ENCODE measurements around the gene SORCS1.

SORCS1 gene

GRCh38 chr10:106577756-106578155 lies 586.8 kb downstream of the SORCS1 start:
- DNase-seq (ENCODE audit: low read depth), result no peak

DNA sequence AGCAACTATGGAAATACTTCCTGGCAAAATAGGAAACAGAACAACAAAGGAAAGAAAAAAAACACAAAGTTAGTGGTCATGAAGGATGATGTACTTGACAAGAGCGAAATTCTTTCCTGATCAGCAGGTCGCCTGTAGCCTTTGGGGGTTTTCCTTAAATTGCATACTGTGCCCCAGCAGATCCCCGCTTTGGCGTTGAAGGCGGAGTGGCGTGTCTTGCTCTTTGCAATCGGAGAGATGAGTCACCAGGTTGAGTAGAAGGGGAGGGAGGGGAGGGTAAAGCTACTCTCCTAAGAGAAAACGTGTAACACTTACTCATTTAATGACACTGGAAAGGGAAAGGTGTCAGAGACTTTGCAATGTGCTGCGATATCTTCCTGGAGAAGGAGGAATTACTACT lies 587.2 kb downstream of the SORCS1 start:
- no peak for DNase-seq (ENCODE audit: low read depth)

DNA sequence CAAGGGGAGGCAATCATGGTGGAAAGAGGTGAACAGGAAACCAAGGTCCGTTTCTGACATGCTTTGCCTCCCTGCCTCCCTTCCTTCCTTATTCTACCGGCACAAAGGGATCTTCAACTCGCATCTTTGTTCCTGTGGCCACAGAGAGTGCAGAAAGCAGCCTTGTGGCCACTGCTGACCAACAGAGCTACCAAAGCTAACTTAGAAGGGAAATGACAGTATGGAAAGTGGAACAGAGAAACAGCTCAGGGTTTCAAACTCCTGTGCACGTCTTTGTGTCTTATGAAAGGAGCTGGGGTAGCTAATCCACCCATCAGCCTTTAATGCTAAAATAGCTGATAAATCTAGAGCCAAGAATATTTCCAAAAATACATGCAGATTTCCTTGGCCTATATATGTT lies 588.0 kb downstream of the SORCS1 start:
- DNase-seq (ENCODE audit: low read depth), result no peak

GRCh38 chr10:106573106-106573505 lies 591.4 kb downstream of the SORCS1 start:
- DNase-seq (ENCODE audit: low read depth), result no peak

GRCh38 chr10:106571192-106571946 lies 593.1 kb downstream of the SORCS1 start:
- DNase-seq (ENCODE audit: low read depth), result no peak

DNA sequence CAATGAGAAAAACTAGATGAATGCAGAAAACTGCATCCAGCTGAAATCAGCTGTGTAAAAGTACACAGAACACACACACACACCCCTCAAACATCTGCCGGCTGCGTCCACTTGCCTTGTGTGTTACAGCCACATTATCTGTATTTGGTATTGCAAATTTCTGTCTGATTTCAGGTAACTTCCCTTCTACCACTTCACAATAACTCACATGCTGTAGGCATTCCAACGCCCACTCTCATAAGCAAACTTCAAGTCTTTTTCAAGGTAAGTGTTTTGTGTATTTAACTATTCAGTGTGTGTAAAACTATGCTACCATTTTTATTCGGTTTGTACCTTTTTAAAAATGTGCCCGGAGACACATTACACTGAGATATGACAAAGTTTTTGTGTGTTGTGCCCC lies 594.2 kb downstream of the SORCS1 start:
- no peak for DNase-seq (ENCODE audit: low read depth)

DNA sequence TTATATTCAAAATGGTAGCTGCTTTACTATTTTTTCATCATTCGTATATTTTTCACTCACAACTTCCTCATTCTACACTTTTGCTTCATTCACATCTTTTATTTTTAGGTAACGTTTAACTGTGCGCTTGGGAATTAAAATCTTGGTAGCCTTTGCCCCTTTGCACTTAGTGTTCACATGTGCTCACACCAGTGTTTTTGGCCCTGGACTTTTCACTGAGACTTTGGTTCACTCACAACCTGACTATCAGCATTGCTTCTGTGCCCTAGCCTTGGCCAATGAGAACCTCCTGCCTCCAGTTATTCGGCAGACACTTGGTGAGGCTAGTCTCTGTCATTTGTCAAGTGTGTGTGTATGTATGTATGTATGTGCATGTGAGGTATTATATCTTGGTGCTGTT lies 596.9 kb downstream of the SORCS1 start:
- DNase-seq (ENCODE audit: low read depth), result no peak

GRCh38 chr10:106566873-106567272 lies 597.6 kb downstream of the SORCS1 start:
- no peak for DNase-seq (ENCODE audit: low read depth)

GRCh38 chr10:106565546-106565945 lies 599.0 kb downstream of the SORCS1 start:
- no peak for DNase-seq (ENCODE audit: low read depth)

DNA sequence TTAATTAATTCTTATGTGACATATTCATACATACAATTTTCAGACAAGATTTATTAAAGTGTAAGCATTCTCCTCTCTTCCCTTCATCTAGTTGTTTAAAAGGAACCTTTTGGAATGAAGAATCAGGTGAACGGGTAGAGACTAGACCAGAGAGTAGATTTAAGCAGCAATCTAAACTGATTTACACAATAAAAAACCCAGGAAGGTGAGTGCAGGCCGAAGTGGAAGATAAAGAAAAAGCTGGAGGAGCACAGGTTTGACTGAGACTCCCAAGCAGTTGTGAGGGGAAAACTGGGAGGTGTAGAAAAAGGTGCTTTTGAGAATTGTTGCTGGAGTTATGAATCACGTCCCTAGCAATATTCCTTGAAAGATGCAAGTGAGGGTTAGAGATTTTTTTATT lies 601.1 kb downstream of the SORCS1 start:
- no peak for DNase-seq (ENCODE audit: low read depth)

DNA sequence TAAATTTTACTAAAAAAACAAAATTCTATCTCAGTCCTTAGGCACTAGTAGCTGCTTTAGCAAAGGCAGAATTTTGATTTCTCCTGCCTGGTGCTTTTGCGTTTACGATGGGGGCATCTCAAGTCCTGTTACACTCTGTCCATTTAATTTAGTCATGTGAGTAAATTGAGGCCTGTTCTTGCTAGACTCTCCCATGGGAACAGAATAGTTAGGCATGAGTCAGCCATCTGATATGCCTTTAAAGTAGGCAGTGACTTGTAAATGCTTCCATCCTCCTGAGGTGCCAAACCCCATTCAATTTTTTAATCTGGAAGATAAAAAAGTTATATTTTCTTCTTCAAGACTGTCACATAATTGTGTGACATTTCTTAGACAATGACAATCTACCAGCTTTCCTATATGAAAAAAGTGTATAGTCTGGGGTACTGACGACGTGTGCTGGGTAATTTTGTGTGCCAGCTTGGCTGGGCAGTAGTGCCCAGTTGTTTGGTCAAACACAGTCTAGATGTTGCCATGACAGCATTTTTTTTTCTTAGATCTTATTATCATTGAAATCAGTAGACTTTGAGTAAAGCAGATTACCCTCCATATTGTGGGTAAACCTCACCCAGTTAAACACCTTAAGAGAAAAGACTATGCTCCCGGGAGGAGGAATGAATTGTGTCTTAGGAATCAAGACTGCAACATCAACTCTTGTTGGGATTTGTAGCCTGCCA lies 603.4 kb downstream of the SORCS1 start:
- DNase-seq (ENCODE audit: low read depth), result no peak

GRCh38 chr10:106559442-106559841 lies 605.1 kb downstream of the SORCS1 start:
- no peak for DNase-seq (ENCODE audit: low read depth)

DNA sequence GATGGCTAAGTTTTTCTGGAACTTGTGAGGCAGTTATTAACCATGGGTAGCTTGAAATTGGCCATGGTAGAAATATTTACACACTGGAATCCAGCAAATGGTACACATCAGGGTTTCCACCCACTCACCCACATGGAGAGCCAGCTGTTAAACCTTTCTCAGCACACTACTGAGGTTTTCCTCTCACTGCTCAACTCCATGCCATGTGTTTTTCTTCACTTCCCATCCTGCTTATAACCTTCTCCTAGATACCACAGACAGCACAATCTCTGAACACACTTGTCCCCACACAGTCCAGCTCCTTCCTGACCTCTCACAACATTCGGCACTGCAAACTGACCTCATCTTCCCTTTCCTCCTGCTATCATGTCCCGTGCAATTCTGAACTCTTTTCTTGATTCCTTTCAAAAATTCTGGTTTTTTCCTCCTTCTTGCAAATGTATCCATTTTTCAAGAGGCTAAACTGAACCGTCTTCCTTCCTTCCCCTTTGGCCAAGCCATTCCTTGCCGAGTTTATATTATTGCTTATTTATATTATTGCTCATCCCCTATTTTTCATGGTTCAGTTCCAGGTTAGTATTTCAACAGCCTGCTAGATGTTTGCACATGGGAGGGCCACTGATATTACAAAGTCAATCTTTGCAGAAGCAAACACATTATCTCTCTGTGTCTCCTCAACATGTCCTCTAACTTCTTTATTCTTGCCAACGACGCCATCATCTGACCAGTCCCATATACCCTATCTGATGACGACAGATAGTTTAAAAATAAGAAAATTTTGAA lies 606.4 kb downstream of the SORCS1 start:
- no peak for DNase-seq (ENCODE audit: low read depth)

- DNase-seq (ENCODE audit: low read depth), result no peak
Observed at GRCh38 chr10:106557053-106557452, 607.5 kb downstream of the SORCS1 start.

- DNase-seq (ENCODE audit: low read depth), result no peak
Observed at GRCh38 chr10:106555599-106555998, 608.9 kb downstream of the SORCS1 start.

DNA sequence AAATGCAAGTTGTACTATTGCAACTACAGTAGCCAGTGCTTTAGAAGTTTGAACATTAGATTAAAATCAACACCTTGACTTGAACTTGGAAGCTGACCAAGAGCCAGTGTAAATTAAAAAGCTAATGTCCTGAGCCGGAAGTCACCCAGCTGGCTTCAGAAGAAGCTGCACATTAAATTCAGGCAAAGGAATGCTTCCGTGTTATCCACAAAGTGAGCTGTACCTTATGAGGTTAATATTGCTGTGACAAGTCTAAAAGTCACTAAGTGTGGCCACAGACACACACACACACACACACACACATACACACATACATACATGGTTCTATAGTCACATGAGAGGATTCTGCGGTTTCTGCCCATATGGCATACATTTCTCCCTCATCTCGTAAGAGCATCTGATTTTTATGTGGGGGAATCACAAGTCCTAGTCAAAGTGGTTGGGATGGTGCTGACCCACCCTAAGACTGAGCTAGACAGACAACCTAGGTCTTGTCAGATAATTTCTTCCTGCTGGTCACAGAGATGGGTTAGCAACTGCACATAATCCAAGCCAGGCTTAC lies 612.9 kb downstream of the SORCS1 start:
- no peak for DNase-seq (ENCODE audit: low read depth)

DNA sequence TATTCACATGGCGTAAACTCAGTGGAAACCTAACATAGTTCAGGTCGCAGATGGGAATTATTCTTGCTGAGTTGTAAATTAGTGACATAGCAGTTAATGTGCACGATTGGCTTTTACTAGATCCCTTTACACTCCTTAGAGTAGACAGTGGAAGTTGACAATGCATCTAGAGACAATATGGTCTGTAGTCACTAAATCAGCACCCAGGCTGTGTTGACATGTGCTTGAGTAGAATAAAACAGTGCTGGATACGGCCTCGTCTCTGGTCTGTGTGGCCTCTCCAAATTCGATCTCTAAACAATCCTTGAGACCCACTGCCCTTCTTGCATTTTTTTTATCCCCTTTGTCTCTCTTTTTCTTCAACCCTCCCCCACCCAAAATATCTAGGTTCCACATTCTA lies 615.7 kb downstream of the SORCS1 start:
- DNase-seq (ENCODE audit: low read depth), result no peak

GRCh38 chr10:106547047-106547635 lies 617.4 kb downstream of the SORCS1 start:
- DNase-seq (ENCODE audit: low read depth), result no peak

- DNase-seq (ENCODE audit: low read depth), result no peak
Observed at GRCh38 chr10:106542461-106542860, 622.0 kb downstream of the SORCS1 start.

DNA sequence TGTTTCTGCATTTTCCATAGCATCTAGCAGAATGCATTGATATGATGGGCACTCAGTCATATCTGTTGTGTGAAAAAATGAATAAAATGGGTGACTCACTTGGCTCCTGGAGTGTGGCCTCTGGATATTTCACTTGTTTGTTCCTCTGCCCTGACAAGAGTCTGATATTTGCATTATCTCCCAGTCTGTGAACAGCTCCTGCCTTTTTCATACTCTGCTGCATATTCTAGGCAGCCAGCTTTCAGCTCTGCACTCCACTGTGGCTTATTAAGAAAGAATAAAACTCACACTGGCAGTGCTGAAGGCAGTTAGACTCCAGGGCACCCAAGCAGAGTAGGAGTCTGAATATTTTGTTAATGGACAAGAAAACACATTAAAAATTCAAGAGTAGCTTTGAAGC lies 623.9 kb downstream of the SORCS1 start:
- no peak for DNase-seq (ENCODE audit: low read depth)

GRCh38 chr10:106537866-106538265 lies 626.6 kb downstream of the SORCS1 start:
- DNase-seq (ENCODE audit: low read depth), result no peak

- DNase-seq (ENCODE audit: low read depth), result no peak
Observed at GRCh38 chr10:106535304-106535953, 629.1 kb downstream of the SORCS1 start.
